LNCAP (cell line): Measurements from ENCODE around the gene MINAR1.

Experiments
- TF ChIP-seq, protein P1 (sequence below): fragments of 450-650 bp; IDR thresholded peaks from 2 replicates; pipeline ENCODE4 v1.5.1; 2017; ENCODE audit warnings: mild to moderate bottlenecking

The MINAR1 gene

DNA sequence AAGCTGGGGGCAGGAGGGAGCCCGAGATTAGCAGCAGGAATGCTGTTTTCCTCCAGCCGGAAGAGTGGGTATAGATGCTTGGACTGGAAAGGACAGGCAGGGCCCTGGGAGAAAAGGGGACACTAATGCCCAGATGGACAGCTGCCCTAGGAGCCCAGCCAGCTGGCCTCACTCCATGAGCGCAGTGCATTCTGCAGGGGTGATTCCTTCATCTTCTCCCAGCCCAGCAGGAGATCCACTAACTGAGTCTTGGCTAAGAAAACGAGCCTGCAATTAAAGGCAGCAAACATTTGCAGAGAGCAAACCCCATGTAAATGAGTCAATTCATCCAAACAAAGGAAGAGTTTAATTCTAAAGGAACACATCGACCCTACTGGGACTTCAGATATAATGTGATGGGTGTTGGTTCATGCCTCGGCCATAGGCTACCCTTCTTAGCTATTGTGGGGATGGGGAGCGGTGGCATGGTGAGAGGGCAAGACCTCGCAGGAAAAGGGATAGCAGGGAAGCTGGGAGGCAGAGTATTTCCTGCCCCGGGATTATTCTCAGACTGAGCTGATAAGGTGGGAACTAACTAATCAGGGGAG lies 13.3 kb upstream of the MINAR1 start:
- TF ChIP-seq, protein P1, sequence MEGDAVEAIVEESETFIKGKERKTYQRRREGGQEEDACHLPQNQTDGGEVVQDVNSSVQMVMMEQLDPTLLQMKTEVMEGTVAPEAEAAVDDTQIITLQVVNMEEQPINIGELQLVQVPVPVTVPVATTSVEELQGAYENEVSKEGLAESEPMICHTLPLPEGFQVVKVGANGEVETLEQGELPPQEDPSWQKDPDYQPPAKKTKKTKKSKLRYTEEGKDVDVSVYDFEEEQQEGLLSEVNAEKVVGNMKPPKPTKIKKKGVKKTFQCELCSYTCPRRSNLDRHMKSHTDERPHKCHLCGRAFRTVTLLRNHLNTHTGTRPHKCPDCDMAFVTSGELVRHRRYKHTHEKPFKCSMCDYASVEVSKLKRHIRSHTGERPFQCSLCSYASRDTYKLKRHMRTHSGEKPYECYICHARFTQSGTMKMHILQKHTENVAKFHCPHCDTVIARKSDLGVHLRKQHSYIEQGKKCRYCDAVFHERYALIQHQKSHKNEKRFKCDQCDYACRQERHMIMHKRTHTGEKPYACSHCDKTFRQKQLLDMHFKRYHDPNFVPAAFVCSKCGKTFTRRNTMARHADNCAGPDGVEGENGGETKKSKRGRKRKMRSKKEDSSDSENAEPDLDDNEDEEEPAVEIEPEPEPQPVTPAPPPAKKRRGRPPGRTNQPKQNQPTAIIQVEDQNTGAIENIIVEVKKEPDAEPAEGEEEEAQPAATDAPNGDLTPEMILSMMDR = no peak

- TF ChIP-seq, protein P1 = no peak
Measured at GRCh38 chr15:79425591-79426295, 6.4 kb upstream of the MINAR1 start.

- TF ChIP-seq, protein P1 = no peak
Measured at GRCh38 chr15:79427781-79428598, 4.1 kb upstream of the MINAR1 start.

DNA sequence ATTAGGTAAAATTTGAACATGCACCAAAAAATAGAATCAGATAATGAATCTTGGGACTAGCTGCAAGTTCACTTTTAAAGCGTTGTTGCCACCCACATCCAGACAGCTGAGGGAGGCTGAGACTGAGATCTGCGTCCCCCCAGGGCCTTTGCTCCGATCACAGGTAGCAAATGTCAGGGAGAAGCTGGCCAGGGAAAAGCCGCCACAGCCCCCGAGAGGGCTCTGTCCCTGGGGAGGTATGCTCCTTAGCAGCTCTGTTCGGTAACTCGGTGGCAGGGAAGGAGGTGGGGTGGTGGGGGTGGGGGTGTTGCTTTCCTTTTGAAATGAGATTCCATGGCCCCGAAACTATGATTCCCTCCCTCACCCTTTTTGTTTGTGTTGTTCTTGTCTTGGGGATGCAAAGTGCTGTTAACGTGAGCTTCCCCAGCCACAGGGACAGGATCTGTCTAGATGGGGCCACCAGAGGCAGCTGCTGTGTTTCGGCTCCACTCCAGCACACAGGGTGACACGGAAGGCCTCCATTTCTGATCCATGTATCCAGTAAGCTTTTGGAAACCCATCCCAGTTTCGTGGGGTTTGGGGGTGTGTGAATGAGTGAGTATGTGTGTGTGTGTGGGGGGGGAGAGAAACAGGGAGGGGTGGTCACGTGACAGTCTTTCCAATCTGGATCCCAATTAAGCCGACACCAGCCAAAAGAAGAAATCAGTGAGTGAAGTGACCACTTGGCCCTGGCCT lies 1.1 kb upstream of the MINAR1 start:
- TF ChIP-seq, protein P1 = no peak

GRCh38 chr15:79432345-79433275 lies 474 bp downstream of the MINAR1 start:
- TF ChIP-seq, protein P1 = no peak

DNA sequence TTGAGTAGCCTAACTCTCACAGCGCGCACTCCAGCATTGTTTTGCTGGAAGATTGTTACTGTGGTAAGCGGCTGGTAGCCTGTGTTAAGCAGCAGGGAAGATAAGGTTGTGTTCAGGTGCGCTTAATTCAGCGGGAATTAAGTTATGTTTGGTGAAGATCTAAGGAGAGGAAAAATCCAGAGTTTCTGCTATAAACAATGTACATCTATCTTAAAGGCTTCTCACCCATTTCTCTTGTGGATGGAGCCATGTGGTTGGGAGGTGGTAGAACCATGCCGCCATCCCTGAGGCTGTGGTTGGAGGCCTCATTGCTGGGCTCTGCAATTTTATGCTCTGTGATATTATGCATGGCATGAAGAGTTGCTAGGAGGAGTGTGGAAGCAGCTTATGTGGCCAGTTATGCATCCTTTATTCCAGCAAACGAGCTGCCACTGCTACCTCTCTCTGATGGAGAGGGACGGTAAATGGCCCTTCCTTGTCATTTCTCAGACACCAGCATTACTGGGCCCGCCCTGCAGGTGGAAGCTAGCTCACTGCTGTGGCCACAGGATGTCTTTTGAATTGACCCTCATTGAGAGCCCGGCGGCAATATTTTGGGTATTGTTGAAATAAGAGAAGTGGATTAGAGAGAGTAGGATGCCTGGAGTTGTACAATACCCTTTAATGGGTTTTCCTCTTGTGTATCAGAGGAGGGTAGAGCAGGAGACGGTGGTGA lies 1.3 kb downstream of the MINAR1 start:
- TF ChIP-seq, protein P1 = no peak
